Gastroesophageal sphincter (tissue), 4 donors: ENCODE data around the gene FAM168B. TPM values are rescaled to one million over a fixed set of nuclear protein-coding genes. Genes with fewer than 3 reads are reported as not detected.
"Not testable (repeated sequence)": the region's sequence is repeated elsewhere in the genome, so short reads cannot be mapped to it uniquely, and the experiment has no call there.

Experiments used
- ATAC-seq: fragments of 150-250 bp; one replicate; pipeline ENCODE4 v1.9.1; 2016; ENCODE audit warnings: mild to moderate bottlenecking, moderate library complexity
- H3K27ac ChIP-seq, 4 donors: fragments of 200-600 bp; sonication (generic) in 3 of 4; 1 replicate in 3 of 4; 2 replicates in 1 of 4; pipeline ENCODE4 v1.5.1; 2016 to 2019
- H3K27me3 ChIP-seq: fragments of 200-600 bp; sonication (generic); one replicate; pipeline ENCODE4 v1.5.1; 2019
- H3K36me3 ChIP-seq, 2 donors: fragments of 200-600 bp; sonication (generic); one replicate each; pipeline ENCODE4 v1.5.1; 2019; ENCODE audit warnings: control low read depth in 1 of 2
- H3K4me1 ChIP-seq, 3 donors: fragments of 200-600 bp; sonication (generic); 1 replicate in 2 of 3; 2 replicates in 1 of 3; pipeline ENCODE4 v1.5.1; 2016 to 2019; ENCODE audit warnings: control low read depth in 2 of 3
- H3K4me3 ChIP-seq, 2 donors: fragments of 200-600 bp; sonication (generic); one replicate each; pipeline ENCODE4 v1.5.1; 2019; ENCODE audit warnings: mild to moderate bottlenecking in 1 of 2, moderate library complexity in 1 of 2
- H3K9me3 ChIP-seq, 3 donors: fragments of 200-600 bp; sonication (generic); one replicate each; pipeline ENCODE4 v1.5.1; 2017 to 2019; ENCODE audit warnings: control low read depth in 2 of 3
- EP300 ChIP-seq: sonication (generic); formaldehyde crosslinking; IDR thresholded peaks from one replicate; pipeline ENCODE4 v1.6.1; 2017; ENCODE audit warnings: antibody characterized with exemption, mild to moderate bottlenecking
- POLR2A ChIP-seq, 2 donors: fragments of 450-650 bp; IDR thresholded peaks; one replicate each; pipeline ENCODE4 v1.6.1; 2017; ENCODE audit warnings: antibody characterized with exemption in 2 of 2, mild to moderate bottlenecking in 2 of 2, moderate library complexity in 1 of 2
- POLR2AphosphoS5 ChIP-seq: sonication (generic); formaldehyde crosslinking; IDR thresholded peaks from one replicate; pipeline ENCODE4 v1.6.1; 2017; ENCODE audit warnings: antibody characterized with exemption
- WGBS, 2 donors: methylation state at CpG; one replicate each; pipeline ENCODE4 v1.1.5; 2018; ENCODE audit warnings: low coverage in 1 of 2; 5-methylcytosine and 5-hydroxymethylcytosine counted together
- total RNA-seq, 4 donors: library from RNA; depleted of rRNA; stranded (reverse); fragments of >200 nt; gene quantifications; one replicate each; pipeline ENCODE4 v1.1.0, GENCODE V29; 2016
- TF ChIP-seq, protein P1 (sequence below), 4 experiments: fragments of 200-600 bp in 2 of 4; fragments of 450-650 bp in 2 of 4; sonication (generic) in 1 of 4; IDR thresholded peaks; one replicate each; pipeline ENCODE4 v1.5.1; 2017 to 2019; ENCODE audit warnings: antibody characterized with exemption in 4 of 4, mild to moderate bottlenecking in 2 of 4, moderate library complexity in 2 of 4

FAM168B gene
- total RNA-seq, 4 donors from 2014 or later: 184 to 244 (median 198) TPM

DNA sequence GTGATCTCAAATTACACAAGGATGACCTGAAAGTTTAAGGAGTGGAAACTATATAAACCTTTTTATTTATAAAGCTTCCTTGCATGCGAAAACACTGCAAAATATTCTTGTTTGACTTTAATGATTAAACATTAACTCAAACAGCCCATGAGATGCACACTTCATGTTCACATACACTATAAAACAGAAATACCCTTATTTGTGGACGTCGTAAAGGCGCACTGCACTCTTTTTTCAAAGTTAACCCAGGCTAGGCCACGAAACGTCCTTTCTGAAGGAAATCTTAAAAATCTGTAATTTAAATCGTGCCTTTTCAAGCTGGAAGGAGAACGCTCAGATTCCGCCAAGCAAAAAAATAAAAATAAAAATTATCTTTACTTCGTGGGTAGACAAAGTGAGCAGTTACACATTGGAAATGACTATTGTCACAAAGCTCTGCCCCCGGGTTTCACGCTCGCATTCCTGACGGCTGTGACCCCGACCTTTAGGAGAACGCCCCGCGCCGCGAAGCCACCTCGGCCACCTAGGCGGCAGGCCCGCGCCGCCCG lies 728 bp downstream of the FAM168B start:
- Histone ChIP-seq H3K9me3 (no peaks in the 10 kb centered on the region), H3K27me3 (no peaks in the 10 kb centered on the region), H3K4me3 (peak overlapping the region; percentile 48 to 85), H3K4me1 (peaks cover 0 to 32% (median 3%) of the 10 kb centered on the region in 3 donors), H3K27ac (peak overlapping the region; percentile 80 to 98 (median 94)), H3K36me3 (peaks cover 0 to 35% of the 10 kb centered on the region in 2 donors)
- WGBS, 2 donors: 1 to 4% methylated on average over 10 of the region's 26 CpGs
- no peak for ATAC-seq
- no peak for TF ChIP-seq EP300
- TF ChIP-seq, protein P1, sequence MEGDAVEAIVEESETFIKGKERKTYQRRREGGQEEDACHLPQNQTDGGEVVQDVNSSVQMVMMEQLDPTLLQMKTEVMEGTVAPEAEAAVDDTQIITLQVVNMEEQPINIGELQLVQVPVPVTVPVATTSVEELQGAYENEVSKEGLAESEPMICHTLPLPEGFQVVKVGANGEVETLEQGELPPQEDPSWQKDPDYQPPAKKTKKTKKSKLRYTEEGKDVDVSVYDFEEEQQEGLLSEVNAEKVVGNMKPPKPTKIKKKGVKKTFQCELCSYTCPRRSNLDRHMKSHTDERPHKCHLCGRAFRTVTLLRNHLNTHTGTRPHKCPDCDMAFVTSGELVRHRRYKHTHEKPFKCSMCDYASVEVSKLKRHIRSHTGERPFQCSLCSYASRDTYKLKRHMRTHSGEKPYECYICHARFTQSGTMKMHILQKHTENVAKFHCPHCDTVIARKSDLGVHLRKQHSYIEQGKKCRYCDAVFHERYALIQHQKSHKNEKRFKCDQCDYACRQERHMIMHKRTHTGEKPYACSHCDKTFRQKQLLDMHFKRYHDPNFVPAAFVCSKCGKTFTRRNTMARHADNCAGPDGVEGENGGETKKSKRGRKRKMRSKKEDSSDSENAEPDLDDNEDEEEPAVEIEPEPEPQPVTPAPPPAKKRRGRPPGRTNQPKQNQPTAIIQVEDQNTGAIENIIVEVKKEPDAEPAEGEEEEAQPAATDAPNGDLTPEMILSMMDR (IDR thresholded peaks at IDR 0.05): no peak
- no peak for TF ChIP-seq POLR2A (IDR thresholded peaks at IDR 0.05)
- TF ChIP-seq POLR2AphosphoS5: no peak

DNA sequence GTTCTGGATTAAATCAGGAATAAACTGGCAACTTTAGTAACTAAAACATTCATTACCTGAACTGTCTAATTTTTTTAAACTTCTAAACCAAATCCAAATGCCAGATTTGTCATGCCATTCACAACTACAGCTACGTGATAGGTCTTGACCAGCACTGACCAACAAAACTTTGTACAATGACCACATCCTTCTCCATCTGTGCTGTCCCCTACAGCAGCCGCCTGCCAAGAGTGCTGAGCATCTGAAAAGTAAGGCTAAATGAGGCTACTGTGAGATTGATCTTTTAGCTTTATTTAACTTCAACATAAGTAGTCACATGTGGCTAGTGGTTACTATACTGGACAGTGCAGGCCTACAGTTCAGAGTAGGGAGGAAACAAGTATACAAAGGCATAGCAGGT lies 7.6 kb downstream of the FAM168B start:
- peaks cover 0 to 30% (median 4%) of the 10 kb centered on the region in 3 donors for H3K4me1 ChIP-seq
- TF ChIP-seq POLR2A (IDR thresholded peaks at IDR 0.05): no peak
- TF ChIP-seq POLR2AphosphoS5: no peak
- TF ChIP-seq, protein P1 (IDR thresholded peaks at IDR 0.05): no peak
- TF ChIP-seq EP300: no peak
- ATAC-seq: no peak
- H3K9me3 ChIP-seq: no peaks in the 10 kb centered on the region
- no peak overlapping the region for H3K27ac ChIP-seq
- H3K4me3 ChIP-seq: no peak overlapping the region
- H3K27me3 ChIP-seq: no peaks in the 10 kb centered on the region
- WGBS, 2 donors: 0 to 50% methylated on average over 1 to 2 of the region's 2 CpGs
- peaks cover 0 to 72% of the 10 kb centered on the region in 2 donors for H3K36me3 ChIP-seq

DNA sequence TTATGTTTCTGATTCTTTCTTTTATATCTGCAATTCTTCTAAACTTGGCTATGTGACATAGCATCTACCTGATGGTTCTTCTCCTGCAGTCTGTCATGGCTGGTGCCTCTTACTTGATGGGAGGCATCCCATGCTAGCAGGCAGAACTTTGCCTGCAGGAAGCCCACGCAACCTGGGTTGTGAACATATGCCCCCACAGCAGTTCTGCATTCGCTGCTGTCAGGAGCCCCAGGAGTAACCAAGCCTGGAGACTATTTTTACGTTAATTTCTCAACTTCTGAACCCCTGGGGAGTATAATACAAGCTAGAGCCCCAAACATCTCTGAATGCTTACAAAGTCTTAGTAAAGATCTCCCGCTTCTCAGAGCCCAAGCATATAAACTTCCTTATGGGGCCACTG lies 12.1 kb downstream of the FAM168B start:
- ATAC-seq: no peak
- H3K36me3 ChIP-seq: peaks cover 0 to 79% of the 10 kb centered on the region in 2 donors
- no peaks in the 10 kb centered on the region for H3K9me3 ChIP-seq
- H3K27me3 ChIP-seq: no peaks in the 10 kb centered on the region
- no peak overlapping the region for H3K27ac ChIP-seq
- H3K4me3 ChIP-seq: no peak overlapping the region
- TF ChIP-seq EP300 (no peak), POLR2AphosphoS5 (no peak), POLR2A (IDR thresholded peaks at IDR 0.05) (no peak)
- TF ChIP-seq, protein P1 (IDR thresholded peaks at IDR 0.05): no peak
- WGBS, 2 donors: 83 to 100% methylated on average over 3 to 4 of the region's 4 CpGs
- peaks cover 0 to 37% (median 4%) of the 10 kb centered on the region in 3 donors for H3K4me1 ChIP-seq

DNA sequence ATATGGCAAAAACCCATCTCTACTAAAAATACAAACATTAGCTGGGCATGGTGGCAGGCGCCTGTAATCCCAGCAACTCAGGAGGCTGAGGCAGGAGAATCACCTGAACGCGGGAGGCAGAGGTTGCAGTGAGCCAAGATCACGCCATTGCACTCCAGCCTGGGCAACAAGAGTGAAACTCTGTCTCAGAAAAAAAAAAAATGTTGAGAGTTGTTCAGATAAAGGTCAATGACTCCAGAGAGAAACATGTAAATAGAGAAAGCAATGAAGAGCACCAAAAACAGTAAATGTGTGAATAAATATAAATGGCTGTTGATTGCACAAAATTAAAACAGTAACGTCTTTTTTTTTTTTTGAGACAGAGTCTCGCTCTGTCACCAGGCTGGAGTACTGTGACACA lies 13.3 kb downstream of the FAM168B start:
- peaks cover 0 to 84% of the 10 kb centered on the region in 2 donors for H3K36me3 ChIP-seq
- ATAC-seq, H3K27me3 ChIP-seq, H3K9me3 ChIP-seq, H3K27ac ChIP-seq, H3K4me3 ChIP-seq: not testable (repeated sequence)
- H3K4me1 ChIP-seq: peaks cover 0 to 26% (median 0%) of the 10 kb centered on the region in 3 donors
- 80 to 94% methylated on average over 4 to 6 of the region's 6 CpGs for WGBS, 2 donors

DNA sequence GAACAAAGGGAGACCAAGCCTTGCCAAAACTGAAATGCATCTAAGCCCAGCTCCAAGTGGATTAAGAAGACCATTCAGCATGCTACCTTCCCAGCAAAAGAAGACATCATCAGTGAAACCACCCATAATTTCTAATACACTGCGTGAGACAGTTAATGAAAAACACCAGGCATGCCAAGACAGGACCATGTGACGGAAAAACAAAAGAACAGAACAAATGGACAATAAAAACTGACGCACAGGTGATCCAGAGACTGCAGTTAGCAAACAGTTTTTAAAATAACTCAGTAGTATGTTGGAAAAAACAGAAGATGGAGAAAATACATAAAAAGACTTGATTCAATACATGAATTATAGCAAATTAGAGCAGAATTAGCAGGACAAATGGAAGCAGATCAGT lies 15.3 kb downstream of the FAM168B start:
- no peak overlapping the region for H3K27ac ChIP-seq
- H3K27me3 ChIP-seq: no peaks in the 10 kb centered on the region
- H3K4me1 ChIP-seq: peaks cover 0 to 29% (median 0%) of the 10 kb centered on the region in 3 donors
- TF ChIP-seq POLR2AphosphoS5 (no peak), POLR2A (IDR thresholded peaks at IDR 0.05) (no peak), EP300 (no peak)
- TF ChIP-seq, protein P1 (IDR thresholded peaks at IDR 0.05): no peak
- no peaks in the 10 kb centered on the region for H3K9me3 ChIP-seq
- peaks cover 0 to 96% of the 10 kb centered on the region in 2 donors for H3K36me3 ChIP-seq
- WGBS, 2 donors: 76 to 83% methylated on average over 3 of the region's 3 CpGs
- no peak overlapping the region for H3K4me3 ChIP-seq
- ATAC-seq: no peak
